Liver (tissue), 9 donors: ENCODE data around the gene PTPRN2. TPM values are rescaled to one million over a fixed set of nuclear protein-coding genes. Genes with fewer than 3 reads are reported as not detected.

Experiments
- DNase-seq: peaks from one replicate; pipeline ENCODE4 v3.0.0-alpha.2; 2017; ENCODE audit warnings: low spot score
- H3K27ac ChIP-seq, 2 donors: one replicate each; pipeline ENCODE4 v1.7.0; 2013; ENCODE audit warnings: inconsistent platforms in 2 of 2, low read length in 2 of 2, control low read depth in 1 of 2, low read depth in 1 of 2, mild to moderate bottlenecking in 1 of 2
- H3K27me3 ChIP-seq, 4 donors: one replicate each; pipeline versions ENCODE4 v1.6.1 to v1.7.0; 2013; ENCODE audit warnings: low read length in 3 of 4, inconsistent platforms in 1 of 4, mild to moderate bottlenecking in 1 of 4, moderate library complexity in 1 of 4; ENCODE audit not compliant: control insufficient read depth in 4 of 4, insufficient read depth in 4 of 4
- H3K36me3 ChIP-seq, 4 donors: one replicate each; pipeline versions ENCODE4 v1.6.1 to v1.7.0; 2013; ENCODE audit warnings: low read length in 3 of 4, mild to moderate bottlenecking in 3 of 4, low read depth in 1 of 4, moderate library complexity in 1 of 4; ENCODE audit not compliant: control insufficient read depth in 4 of 4, insufficient read depth in 3 of 4
- H3K4me1 ChIP-seq, 4 donors: one replicate each; pipeline versions ENCODE4 v1.6.1 to v1.7.0; 2013; ENCODE audit warnings: low read length in 3 of 4, mild to moderate bottlenecking in 3 of 4, moderate library complexity in 1 of 4; ENCODE audit not compliant: control insufficient read depth in 4 of 4, insufficient read depth in 4 of 4
- H3K4me3 ChIP-seq, 3 donors: one replicate each; pipeline versions ENCODE4 v1.6.1 to v1.7.0; 2013; ENCODE audit warnings: low read length in 3 of 3, control low read depth in 1 of 3, low read depth in 1 of 3, mild to moderate bottlenecking in 1 of 3
- H3K9ac ChIP-seq, 2 donors: one replicate each; pipeline ENCODE4 v1.7.0; 2013; ENCODE audit warnings: low read length in 2 of 2, mild to moderate bottlenecking in 2 of 2, moderate library complexity in 2 of 2, control low read depth in 1 of 2, low read depth in 1 of 2
- H3K9me3 ChIP-seq, 4 donors: one replicate each; pipeline versions ENCODE4 v1.6.1 to v1.7.0; 2013; ENCODE audit warnings: low read length in 3 of 4; ENCODE audit not compliant: control insufficient read depth in 4 of 4
- ATF3 ChIP-seq: IDR thresholded peaks from 2 replicates; pipeline ENCODE4 v1.6.1; 2016; ENCODE audit warnings: antibody characterized with exemption
- CTCF ChIP-seq: fragments of 150-350 bp; IDR thresholded peaks from 2 replicates; pipeline ENCODE4 v1.5.1; 2017; ENCODE audit warnings: improper control_type of control experiment, low read depth, low read length; ENCODE audit not compliant: missing input control
- EGR1 ChIP-seq, 2 donors: IDR thresholded peaks; 2 replicates each; pipeline ENCODE4 v1.6.1; 2016 to 2018; ENCODE audit warnings: antibody characterized with exemption in 2 of 2, low read depth in 2 of 2
- FOXA1 ChIP-seq: IDR thresholded peaks from 2 replicates; pipeline ENCODE4 v1.6.1; 2016; ENCODE audit warnings: antibody characterized with exemption
- FOXA2 ChIP-seq: IDR thresholded peaks from 2 replicates; pipeline ENCODE4 v1.6.1; 2016; ENCODE audit warnings: antibody characterized with exemption
- GABPA ChIP-seq, 2 donors: IDR thresholded peaks in 1 of 2; conservative IDR thresholded peaks in 1 of 2; 2 replicates each; pipeline ENCODE4 v1.6.1; 2016; ENCODE audit warnings: antibody characterized with exemption in 2 of 2, mild to moderate bottlenecking in 1 of 2, moderate library complexity in 1 of 2
- HNF4A ChIP-seq, 2 donors: conservative IDR thresholded peaks; 2 replicates each; pipeline ENCODE4 v1.6.1; 2016; ENCODE audit warnings: antibody characterized with exemption in 2 of 2, mild to moderate bottlenecking in 2 of 2
- HNF4G ChIP-seq: IDR thresholded peaks from 2 replicates; pipeline ENCODE4 v1.6.1; 2016; ENCODE audit warnings: antibody characterized with exemption
- JUND ChIP-seq, 2 donors: IDR thresholded peaks; 2 replicates each; pipeline ENCODE4 v1.6.1; 2016; ENCODE audit warnings: antibody characterized with exemption in 2 of 2
- MAX ChIP-seq: IDR thresholded peaks from 2 replicates; pipeline ENCODE4 v1.6.1; 2016; ENCODE audit warnings: antibody characterized with exemption
- NR2F2 ChIP-seq: IDR thresholded peaks from 2 replicates; pipeline ENCODE4 v1.6.1; 2016; ENCODE audit warnings: antibody characterized with exemption
- RAD21 ChIP-seq, 2 donors: IDR thresholded peaks; 2 replicates each; pipeline ENCODE4 v1.6.1; 2016; ENCODE audit warnings: antibody characterized with exemption in 2 of 2, mild to moderate bottlenecking in 2 of 2
- REST ChIP-seq: IDR thresholded peaks from 2 replicates; pipeline ENCODE4 v1.6.1; 2016; ENCODE audit warnings: antibody characterized with exemption, mild to moderate bottlenecking
- RXRA ChIP-seq, 2 donors: IDR thresholded peaks; 2 replicates each; pipeline ENCODE4 v1.6.1; 2017 to 2018; ENCODE audit warnings: antibody characterized with exemption in 2 of 2, mild to moderate bottlenecking in 1 of 2
- SP1 ChIP-seq: IDR thresholded peaks from 2 replicates; pipeline ENCODE4 v1.6.1; 2018; ENCODE audit warnings: antibody characterized with exemption, mild to moderate bottlenecking
- TAF1 ChIP-seq: conservative IDR thresholded peaks from 2 replicates; pipeline ENCODE4 v1.6.1; 2016; ENCODE audit warnings: antibody characterized with exemption, mild to moderate bottlenecking
- YY1 ChIP-seq: IDR thresholded peaks from 2 replicates; pipeline ENCODE4 v1.6.1; 2016; ENCODE audit warnings: antibody characterized with exemption, mild to moderate bottlenecking
- ZBTB33 ChIP-seq: IDR thresholded peaks from 2 replicates; pipeline ENCODE4 v1.6.1; 2016; ENCODE audit warnings: antibody characterized with exemption
- WGBS: extraction: QIAGEN DNeasy Blood & Tissue Kit; methylation state at CpG from one replicate; pipeline ENCODE4 v1.1.7; 2013; 5-methylcytosine and 5-hydroxymethylcytosine counted together
- polyA plus RNA-seq, 2 donors: library from polyadenylated mRNA; stranded (reverse) in 1 of 2; unstranded in 1 of 2; fragments of 200-250 nt in 1 of 2; fragments of >200 nt in 1 of 2; fragmentation: Nextera tagmentation in 1 of 2; extraction: Ambion mirVana in 1 of 2; gene quantifications; one replicate each; pipeline versions ENCODE4 v1.2.1 to v1.2.3, GENCODE V29; 2013 to 2015
- total RNA-seq, 2 donors: library from RNA; depleted of rRNA; stranded (reverse); fragments of >200 nt; gene quantifications; one replicate each; pipeline ENCODE4 v1.2.3, GENCODE V29; 2014
- donor health status: healthy.
- donor health status: healthy.
- donor health status: healthy.
- donor health status: healthy.
- donor health status: healthy.

PTPRN2 gene
- total and polyA plus RNA-seq, 4 donors: 0.75 to 1.9 (median 1.1) TPM

GRCh38 chr7:158558816-158559215 lies 28.8 kb downstream of the PTPRN2 start:
- 60% methylated on average over 3 of the region's 3 CpGs for WGBS
- Histone ChIP-seq H3K9ac (no peak overlapping the region), H3K4me3 (no peak overlapping the region), H3K36me3 (no peaks in the 10 kb centered on the region), H3K27ac (no peak overlapping the region), H3K4me1 (no peaks in the 10 kb centered on the region), H3K9me3 (no peaks in the 10 kb centered on the region), H3K27me3 (peaks cover 0 to 2% (median 0%) of the 10 kb centered on the region in 4 donors)
- DNase-seq: no peak
- no peak for TF ChIP-seq JUND (IDR thresholded peaks at IDR 0.05)
- no peak for TF ChIP-seq ZBTB33
- TF ChIP-seq SP1: no peak
- TF ChIP-seq EGR1 (IDR thresholded peaks at IDR 0.05; ENCODE audit: low read depth in 2 of 2): no peak
- TF ChIP-seq YY1: no peak
- no peak for TF ChIP-seq FOXA1
- no peak for TF ChIP-seq ATF3
- no peak for TF ChIP-seq RAD21 (IDR thresholded peaks at IDR 0.05)
- TF ChIP-seq HNF4A (conservative IDR thresholded peaks at IDR 0.05): no peak
- TF ChIP-seq NR2F2: no peak
- TF ChIP-seq FOXA2: no peak
- no peak for TF ChIP-seq TAF1
- no peak for TF ChIP-seq HNF4G

GRCh38 chr7:158557441-158557755 lies 30.2 kb downstream of the PTPRN2 start:
- Histone ChIP-seq H3K4me3 (no peak overlapping the region), H3K4me1 (no peaks in the 10 kb centered on the region), H3K27ac (no peak overlapping the region), H3K9ac (no peak overlapping the region), H3K36me3 (no peaks in the 10 kb centered on the region), H3K9me3 (peaks cover 0 to 3% (median 0%) of the 10 kb centered on the region in 4 donors), H3K27me3 (no peaks in the 10 kb centered on the region)
- WGBS: 88% methylated on average over 9 of the region's 9 CpGs
- DNase-seq: no peak
- TF ChIP-seq HNF4A (conservative IDR thresholded peaks at IDR 0.05) (no peak), TAF1 (no peak), JUND (IDR thresholded peaks at IDR 0.05) (no peak), RAD21 (IDR thresholded peaks at IDR 0.05) (no peak), RXRA (IDR thresholded peaks at IDR 0.05) (no peak), MAX (no peak), REST (no peak), GABPA (IDR thresholded peaks at IDR 0.05 in 1 of 2, conservative IDR thresholded peaks at IDR 0.05 in 1 of 2) (no peak), EGR1 (IDR thresholded peaks at IDR 0.05; ENCODE audit: low read depth in 2 of 2) (no peak), ATF3 (no peak), NR2F2 (no peak), ZBTB33 (no peak), CTCF (no peak), SP1 (no peak), YY1 (no peak)
